GM20000 (cell line): ENCODE results near the gene SF3A2.
"Not testable (repeated sequence)": the region's sequence is repeated elsewhere in the genome, so short reads cannot be mapped to it uniquely, and the experiment has no call there.

Source experiments
- DNase-seq: peaks from one replicate; pipeline ENCODE4 v3.0.0; 2012; ENCODE audit warnings: low spot score
- TF ChIP-seq, protein P1 (sequence below): IDR thresholded peaks from 2 replicates; pipeline ENCODE4 v1.5.1; 2012; ENCODE audit warnings: mild to moderate bottlenecking, control low read depth; ENCODE audit errors: extremely low read depth, missing control alignments

Gene SF3A2

DNA sequence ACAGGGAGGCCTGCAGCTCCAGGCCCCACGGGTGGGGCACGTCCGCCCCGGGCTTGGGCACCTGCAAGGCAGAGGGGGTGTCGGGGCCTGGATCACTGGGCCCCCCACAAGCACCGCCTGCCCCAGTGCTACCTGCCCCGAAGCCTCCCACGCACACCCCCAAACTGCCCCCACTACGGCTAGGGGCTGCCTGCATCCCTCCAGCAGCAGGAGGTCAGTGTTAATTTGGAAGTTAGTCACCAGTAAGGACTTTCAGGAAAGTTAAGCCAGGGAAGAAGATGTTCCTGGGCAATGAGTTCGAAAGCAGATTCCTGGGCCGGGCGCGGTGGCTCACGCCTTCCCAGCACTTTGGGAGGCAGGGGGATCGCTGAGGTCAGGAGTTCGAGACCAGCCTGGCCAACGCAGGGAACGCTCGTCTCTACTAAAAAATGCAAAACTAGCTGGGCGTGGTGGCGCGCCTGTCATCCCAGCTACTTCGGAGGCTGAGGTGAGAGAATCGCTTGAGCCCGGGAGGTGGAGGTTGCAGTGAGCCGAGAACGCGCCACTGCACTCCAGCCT is 39.9 kb downstream of the SF3A2 start:
- TF ChIP-seq, protein P1, sequence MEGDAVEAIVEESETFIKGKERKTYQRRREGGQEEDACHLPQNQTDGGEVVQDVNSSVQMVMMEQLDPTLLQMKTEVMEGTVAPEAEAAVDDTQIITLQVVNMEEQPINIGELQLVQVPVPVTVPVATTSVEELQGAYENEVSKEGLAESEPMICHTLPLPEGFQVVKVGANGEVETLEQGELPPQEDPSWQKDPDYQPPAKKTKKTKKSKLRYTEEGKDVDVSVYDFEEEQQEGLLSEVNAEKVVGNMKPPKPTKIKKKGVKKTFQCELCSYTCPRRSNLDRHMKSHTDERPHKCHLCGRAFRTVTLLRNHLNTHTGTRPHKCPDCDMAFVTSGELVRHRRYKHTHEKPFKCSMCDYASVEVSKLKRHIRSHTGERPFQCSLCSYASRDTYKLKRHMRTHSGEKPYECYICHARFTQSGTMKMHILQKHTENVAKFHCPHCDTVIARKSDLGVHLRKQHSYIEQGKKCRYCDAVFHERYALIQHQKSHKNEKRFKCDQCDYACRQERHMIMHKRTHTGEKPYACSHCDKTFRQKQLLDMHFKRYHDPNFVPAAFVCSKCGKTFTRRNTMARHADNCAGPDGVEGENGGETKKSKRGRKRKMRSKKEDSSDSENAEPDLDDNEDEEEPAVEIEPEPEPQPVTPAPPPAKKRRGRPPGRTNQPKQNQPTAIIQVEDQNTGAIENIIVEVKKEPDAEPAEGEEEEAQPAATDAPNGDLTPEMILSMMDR, result no peak
- no peak for DNase-seq

DNA sequence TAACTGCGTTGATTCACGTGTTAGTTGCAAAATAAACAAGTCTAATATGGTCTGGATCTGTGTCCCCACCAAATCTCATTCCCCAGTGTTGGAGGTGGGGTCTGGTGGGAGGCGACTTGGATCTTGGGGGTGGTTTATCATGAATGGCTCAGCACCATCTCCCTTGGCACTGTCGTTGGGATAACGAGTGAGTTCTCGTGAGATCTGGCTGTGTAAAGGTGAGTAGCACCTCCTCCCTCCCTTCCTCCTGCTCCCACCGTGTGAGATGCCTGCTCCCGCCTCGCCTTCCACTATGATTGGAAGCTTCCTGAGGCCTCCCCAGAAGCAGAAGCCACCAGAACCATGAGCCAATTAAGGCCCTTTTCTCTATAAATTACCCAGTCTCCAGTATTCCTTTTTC is 40.5 kb downstream of the SF3A2 start:
- TF ChIP-seq, protein P1, result no peak
- DNase-seq, result no peak

DNA sequence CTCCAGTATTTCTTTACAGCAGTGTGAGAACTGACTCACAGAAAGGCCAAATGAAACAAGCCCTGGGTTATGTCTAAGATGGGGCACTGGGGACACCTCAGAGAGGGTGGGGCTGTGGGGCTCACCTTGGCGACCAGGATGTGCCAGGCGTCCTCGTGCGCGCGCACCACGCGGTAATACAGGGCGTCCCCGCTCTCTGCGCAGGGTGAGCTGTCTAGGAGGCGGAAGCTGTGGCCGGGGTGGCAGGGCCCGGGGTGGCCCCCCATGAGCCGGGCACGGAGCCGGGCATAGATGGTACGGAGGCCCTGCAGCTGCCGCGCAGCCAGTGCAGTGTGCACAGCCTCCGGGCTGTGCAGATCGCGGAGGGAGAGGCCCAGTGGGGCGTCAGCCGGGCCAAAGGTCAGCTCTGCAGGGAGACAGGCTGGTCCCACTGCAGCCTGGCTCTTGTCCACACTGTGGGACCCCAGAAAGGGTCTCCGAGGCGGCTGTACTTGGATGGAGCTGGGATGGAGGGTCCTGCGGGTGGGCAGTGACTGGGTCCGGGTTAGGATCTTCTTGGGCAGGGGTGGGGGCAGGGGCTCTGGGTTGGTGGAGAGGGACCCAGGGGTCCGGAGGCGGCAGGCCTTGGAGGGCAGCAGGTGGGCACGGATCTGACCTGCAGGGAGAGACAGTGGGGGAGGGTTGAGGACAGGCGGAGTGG is 42.0 kb downstream of the SF3A2 start:
- DNase-seq, result no peak

DNA sequence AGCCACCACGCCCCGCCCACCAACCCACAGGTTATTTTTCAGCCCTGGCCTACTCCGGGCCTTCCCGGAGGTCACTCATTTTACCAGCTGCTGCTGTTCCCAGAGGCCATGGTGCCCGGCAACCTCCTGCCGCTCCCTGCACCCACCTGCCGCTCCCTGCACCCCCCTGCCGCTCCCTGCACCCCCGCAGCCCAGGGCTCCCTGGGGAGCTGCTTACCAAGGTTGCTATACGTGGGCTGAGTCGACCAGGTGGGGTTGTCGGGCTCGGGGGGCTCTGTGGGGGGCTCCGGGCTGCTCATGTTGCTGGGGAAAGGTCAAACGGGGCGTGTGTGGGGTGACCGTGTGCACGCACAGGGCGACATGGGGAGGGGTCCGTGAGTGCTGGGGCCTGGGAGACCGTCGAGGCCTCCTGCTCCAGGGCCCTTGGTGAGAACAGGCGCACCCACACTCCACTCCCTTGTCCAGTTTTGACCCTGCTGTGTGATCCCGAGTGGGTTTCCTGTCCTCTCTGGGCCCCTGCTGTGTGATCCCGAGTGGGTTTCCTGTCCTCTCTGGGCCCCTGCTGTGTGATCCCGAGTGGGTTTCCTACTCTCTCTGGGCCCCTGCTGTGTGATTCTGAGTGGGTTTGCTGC is 44.1 kb downstream of the SF3A2 start:
- no peak for DNase-seq
- TF ChIP-seq, protein P1, result no peak

More for the DNA sequence above, 42.0 kb downstream of the SF3A2 start:
- TF ChIP-seq, protein P1, result no peak

DNA sequence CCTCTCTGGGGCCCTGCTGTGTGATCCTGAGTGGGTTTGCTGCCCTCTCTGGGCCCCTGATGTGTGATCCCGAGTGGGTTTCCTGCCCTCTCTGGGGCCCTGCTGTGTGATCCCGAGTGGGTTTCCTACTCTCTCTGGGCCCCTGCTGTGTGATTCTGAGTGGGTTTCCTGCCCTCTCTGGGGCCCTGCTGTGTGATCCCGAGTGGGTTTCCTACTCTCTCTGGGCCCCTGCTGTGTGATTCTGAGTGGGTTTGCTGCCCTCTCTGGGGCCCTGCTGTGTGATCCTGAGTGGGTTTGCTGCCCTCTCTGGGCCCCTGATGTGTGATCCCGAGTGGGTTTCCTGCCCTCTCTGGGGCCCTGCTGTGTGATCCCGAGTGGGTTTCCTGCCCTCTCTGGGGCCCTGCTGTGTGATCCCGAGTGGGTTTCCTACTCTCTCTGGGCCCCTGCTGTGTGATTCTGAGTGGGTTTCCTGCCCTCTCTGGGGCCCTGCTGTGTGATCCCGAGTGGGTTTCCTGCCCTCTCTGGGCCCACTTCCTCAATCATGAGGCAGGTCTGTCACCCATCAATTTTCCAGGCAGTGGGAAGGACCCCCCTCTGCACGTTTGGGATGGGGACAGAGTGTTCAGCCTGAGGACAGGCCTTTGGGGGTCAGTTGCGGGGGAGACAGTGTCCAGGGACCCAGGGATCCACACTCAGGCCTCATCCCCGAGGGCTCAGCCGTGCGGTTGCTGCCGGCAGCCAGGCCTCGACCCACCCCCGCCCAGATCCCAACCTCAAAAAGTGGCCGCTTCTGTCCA is 44.8 kb downstream of the SF3A2 start:
- DNase-seq, result not testable (repeated sequence)

DNA sequence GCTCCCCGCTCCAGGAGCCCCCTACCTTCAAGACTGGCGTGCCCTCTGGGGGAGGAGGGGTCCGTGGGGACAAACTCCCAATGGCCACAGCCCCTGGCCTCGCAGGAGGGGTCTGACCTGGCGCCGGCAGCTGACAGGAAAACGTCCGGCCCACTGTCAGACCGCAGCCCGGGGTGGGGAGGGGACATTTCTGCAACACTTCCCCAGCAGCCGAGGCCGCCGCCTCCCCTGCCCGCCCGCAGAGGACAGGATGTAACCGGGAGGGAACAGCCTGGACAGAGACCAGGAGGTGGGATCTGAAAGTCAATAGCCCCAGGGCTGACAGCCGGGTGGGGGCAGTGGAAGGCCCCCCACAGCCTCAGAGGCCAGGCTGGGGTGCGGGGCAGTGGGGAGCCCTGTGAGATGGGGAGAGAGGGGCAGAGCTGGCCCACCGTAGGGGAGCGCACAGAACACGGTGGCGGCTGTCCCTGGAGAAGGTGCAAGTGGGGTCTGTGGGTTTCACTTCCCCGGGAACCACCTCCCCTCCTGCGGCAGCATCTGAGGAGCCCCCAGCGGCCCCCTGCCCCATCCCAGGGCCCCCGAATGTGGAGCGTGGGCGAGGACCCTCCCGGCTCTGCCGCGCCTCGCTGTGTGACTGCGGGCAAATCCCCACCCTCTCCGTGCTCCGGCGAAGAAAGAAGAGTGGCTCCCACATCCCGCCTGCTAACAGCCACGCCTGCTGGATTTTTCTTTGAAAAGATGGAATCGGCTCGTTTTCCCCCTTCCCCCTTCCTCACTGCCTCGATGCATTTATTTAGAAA is 45.6 kb downstream of the SF3A2 start, which contains the start of gene PEAK3:
Gene PEAK3, minus strand, starts transcription at position 114 of the 800 bp plus-strand sequence. CDS start 1,244 bp downstream, outside the sequence.
- DNase-seq, result peak; percentile 73
- TF ChIP-seq, protein P1, result no peak

DNA sequence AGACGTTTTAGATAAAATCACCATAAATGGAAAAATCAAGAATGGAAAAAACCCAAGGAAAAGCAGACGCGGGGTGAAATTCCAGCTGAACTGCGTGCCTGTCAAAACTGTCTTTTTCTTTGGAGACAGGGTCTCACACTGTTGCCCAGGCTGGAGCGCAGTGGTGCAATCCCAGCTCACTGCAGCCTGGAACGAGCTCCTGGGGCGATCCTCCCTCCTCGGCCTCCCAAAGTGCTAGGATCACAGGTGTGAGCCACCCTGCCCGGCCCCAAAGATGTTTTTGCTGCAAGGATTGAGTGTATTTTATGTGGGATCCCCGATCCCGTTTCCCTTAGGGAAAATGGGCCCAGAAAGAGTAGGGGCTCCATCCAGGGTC is 46.2 kb downstream of the SF3A2 start:
- TF ChIP-seq, protein P1, result no peak
- no peak for DNase-seq
